OCI-LY1 (cell line): ENCODE data around the gene PXK.

Experiments
- EZH2 ChIP-seq: fragments of 200-600 bp; sonication (generic), shearing (Covaris generic); IDR thresholded peaks from 2 replicates; pipeline ENCODE4 v1.8.0; 2017; ENCODE audit warnings: borderline replicate concordance, mixed run types, mild to moderate bottlenecking, antibody characterized with exemption, low read length, moderate library complexity, mixed read lengths
- TF ChIP-seq, protein P1 (sequence below): fragments of 200-600 bp; sonication (generic), shearing (Covaris generic); IDR thresholded peaks from 2 replicates; pipeline ENCODE4 v1.5.1; 2017; ENCODE audit warnings: mild to moderate bottlenecking, antibody characterized with exemption, low read length, moderate library complexity, mixed read lengths

DNA sequence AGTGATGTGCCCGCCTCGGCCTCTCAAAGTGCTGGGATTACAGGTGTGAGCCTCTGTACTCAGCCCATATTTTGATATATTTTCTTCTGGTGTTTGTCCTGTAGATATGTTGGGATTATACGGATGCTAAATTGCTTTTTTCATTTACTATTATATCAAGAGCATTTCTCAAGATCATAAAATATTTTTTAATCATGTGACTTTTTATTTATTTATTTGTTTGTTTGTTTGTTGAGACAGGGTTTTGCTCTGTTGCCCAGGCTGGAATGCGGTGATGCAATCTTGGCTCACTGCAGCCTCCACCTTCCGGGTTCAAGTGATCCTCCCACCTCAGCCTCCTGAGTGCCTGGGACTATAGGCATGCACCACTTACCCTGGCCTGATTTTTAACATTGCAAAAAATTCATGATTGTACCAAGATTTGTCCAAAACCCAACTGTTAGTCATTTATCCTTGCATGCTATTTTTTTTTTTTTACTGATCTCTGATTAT lies 2.7 kb upstream of the PXK start:
- TF ChIP-seq, protein P1, sequence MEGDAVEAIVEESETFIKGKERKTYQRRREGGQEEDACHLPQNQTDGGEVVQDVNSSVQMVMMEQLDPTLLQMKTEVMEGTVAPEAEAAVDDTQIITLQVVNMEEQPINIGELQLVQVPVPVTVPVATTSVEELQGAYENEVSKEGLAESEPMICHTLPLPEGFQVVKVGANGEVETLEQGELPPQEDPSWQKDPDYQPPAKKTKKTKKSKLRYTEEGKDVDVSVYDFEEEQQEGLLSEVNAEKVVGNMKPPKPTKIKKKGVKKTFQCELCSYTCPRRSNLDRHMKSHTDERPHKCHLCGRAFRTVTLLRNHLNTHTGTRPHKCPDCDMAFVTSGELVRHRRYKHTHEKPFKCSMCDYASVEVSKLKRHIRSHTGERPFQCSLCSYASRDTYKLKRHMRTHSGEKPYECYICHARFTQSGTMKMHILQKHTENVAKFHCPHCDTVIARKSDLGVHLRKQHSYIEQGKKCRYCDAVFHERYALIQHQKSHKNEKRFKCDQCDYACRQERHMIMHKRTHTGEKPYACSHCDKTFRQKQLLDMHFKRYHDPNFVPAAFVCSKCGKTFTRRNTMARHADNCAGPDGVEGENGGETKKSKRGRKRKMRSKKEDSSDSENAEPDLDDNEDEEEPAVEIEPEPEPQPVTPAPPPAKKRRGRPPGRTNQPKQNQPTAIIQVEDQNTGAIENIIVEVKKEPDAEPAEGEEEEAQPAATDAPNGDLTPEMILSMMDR = no peak
- no peak for TF ChIP-seq EZH2
